ENCODE results near the gene HOMER1. TPM values are rescaled to one million over a fixed set of nuclear protein-coding genes. Genes with fewer than 3 reads are reported as not detected.

The HOMER1 gene
- total RNA-seq, 1 experiment from 2014 or later = 12.5 TPM

DNA sequence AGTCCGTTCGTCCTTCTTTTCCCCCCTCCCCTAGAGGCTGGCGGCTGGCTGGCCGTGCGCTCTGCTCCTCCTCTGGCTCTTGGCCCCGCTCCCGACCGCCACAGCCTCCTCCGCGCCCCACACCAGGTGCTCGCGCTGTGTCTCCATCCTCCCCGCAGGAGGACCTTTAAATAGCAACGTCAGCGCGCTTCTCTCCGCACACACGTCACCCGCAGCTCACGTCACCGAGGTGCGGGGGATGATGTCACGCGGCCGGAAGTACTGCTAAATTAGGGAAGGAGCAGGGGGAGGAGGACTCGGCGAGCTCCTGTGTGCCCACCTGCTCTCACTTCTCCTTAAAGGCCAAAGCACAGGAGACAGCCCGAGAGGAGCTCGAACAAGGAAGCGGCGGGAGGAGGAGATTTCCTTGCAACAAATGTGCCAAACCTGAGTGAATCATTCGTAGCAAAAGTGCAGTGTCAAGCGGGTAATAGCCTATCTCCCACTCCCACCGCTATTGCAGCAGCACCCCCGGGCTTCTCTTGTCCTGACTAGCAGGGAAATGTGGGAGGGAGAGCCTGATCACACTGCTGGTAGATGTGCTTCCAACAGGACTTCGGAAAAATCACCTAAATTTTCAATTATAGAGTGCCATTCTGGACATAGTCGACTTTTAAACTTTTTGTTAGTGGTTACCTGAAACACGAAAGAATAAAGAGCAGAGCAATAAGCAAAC lies 614 bp upstream of the HOMER1 start:
- TSS peak; percentile 94 for BruUV-seq (replicated peaks)

DNA sequence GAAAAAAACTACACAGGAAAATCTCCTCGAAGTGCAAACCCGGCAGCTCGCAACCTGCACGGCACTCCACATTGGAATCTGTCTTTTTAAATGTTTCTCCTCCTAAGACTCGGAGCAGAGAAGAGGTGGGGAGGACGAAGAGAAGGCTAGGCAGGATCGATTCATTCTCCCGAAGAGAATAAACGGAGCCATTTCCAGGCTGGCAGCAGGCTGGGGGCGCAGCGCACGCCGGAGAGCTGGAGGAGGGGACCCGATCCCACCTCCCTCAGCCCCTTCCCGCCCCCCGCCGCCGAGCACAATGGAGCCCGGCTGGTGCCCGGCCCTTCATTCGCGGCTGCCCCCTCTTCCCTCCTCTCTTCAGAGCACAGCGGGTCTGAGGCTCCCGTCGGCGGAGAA lies 628 bp downstream of the HOMER1 start:
- H3K27ac ChIP-seq = peak overlapping the region; percentile 76
- H3K36me3 ChIP-seq (ENCODE audit: low read depth) = no peaks in the 10 kb centered on the region
- DNase-seq = peak in 1 of 2 experiments; percentile 22
- no TSS peak for BruUV-seq (replicated peaks)
- peaks cover 25% of the 10 kb centered on the region for H3F3A ChIP-seq (ENCODE audit: insufficient read depth, low read depth)
- H2AFZ ChIP-seq = peak overlapping the region; percentile 83
- intact Hi-C loops (cut with micrococcal nuclease; ENCODE audit: unreplicated experiment) = loop anchor here (2.0 to 5.0 kb wide), 2 partner anchors 35 to 381 kb away; no protein-coding TSS in a partner anchor
- ChIA-PET POLR2A (ENCODE audit: unreplicated experiment) (interaction anchor here (0.6 to 0.7 kb wide), 3 partner anchors 41 to 542 kb away, joined by 4 to 8 read pairs (median 5); no protein-coding TSS in a partner anchor), CTCF (no interaction called here)
- H3K27me3 ChIP-seq (ENCODE audit: insufficient read depth, low read depth) = no peaks in the 10 kb centered on the region
- TF ChIP-seq, protein P1, sequence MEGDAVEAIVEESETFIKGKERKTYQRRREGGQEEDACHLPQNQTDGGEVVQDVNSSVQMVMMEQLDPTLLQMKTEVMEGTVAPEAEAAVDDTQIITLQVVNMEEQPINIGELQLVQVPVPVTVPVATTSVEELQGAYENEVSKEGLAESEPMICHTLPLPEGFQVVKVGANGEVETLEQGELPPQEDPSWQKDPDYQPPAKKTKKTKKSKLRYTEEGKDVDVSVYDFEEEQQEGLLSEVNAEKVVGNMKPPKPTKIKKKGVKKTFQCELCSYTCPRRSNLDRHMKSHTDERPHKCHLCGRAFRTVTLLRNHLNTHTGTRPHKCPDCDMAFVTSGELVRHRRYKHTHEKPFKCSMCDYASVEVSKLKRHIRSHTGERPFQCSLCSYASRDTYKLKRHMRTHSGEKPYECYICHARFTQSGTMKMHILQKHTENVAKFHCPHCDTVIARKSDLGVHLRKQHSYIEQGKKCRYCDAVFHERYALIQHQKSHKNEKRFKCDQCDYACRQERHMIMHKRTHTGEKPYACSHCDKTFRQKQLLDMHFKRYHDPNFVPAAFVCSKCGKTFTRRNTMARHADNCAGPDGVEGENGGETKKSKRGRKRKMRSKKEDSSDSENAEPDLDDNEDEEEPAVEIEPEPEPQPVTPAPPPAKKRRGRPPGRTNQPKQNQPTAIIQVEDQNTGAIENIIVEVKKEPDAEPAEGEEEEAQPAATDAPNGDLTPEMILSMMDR (conservative IDR thresholded peaks at IDR 0.05) = no peak
- no peak for TF ChIP-seq EZH2 (IDR thresholded peaks at IDR 0.05; ENCODE audit: low read depth)
- H3K9me2 ChIP-seq (ENCODE audit: insufficient read depth) = no peaks in the 10 kb centered on the region
- 0 out of 2 replicates have a peak, but pooled peaks cover 7% of the 10 kb centered on the region for H4K20me1 ChIP-seq (ENCODE audit: insufficient read depth)
- no peaks in the 10 kb centered on the region for H3K9me3 ChIP-seq (ENCODE audit: insufficient read depth, low read depth)
- peaks cover 52% of the 10 kb centered on the region for H3K79me2 ChIP-seq (ENCODE audit: low read depth)
- peak overlapping the region; percentile 82 for H3K4me2 ChIP-seq
- H3K4me3 ChIP-seq = peak overlapping the region; percentile 90
- H3K4me1 ChIP-seq (replicated peaks; ENCODE audit: insufficient read depth) = peaks cover 55% of the 10 kb centered on the region

More for the DNA sequence above, 614 bp upstream of the HOMER1 start:
- no peaks in the 10 kb centered on the region for H3K9me3 ChIP-seq (ENCODE audit: insufficient read depth, low read depth)
- H3F3A ChIP-seq (ENCODE audit: insufficient read depth, low read depth) = peaks cover 34% of the 10 kb centered on the region
- H3K27ac ChIP-seq = peak overlapping the region; percentile 76
- no peaks in the 10 kb centered on the region for H3K36me3 ChIP-seq (ENCODE audit: low read depth)
- peaks cover 39% of the 10 kb centered on the region for H3K79me2 ChIP-seq (ENCODE audit: low read depth)
- H3K27me3 ChIP-seq (ENCODE audit: insufficient read depth, low read depth) = no peaks in the 10 kb centered on the region
- H3K4me3 ChIP-seq = peak overlapping the region; percentile 90
- peaks cover 55% of the 10 kb centered on the region for H3K4me1 ChIP-seq (replicated peaks; ENCODE audit: insufficient read depth)
- H4K20me1 ChIP-seq (ENCODE audit: insufficient read depth) = 0 out of 2 replicates have a peak, but pooled peaks cover under 1% of the 10 kb centered on the region
- H3K9me2 ChIP-seq (ENCODE audit: insufficient read depth) = no peaks in the 10 kb centered on the region
- no peak for TF ChIP-seq EZH2 (IDR thresholded peaks at IDR 0.05; ENCODE audit: low read depth)
- TF ChIP-seq, protein P1 (conservative IDR thresholded peaks at IDR 0.05) = no peak
- CTCF ChIA-PET = interaction anchor here (0.6 to 1.1 kb wide), 3 partner anchors 11 to 381 kb away, joined by 3 to 6 read pairs (median 3); partner anchors contain the start of gene TENT2
- intact Hi-C loops (cut with micrococcal nuclease; ENCODE audit: unreplicated experiment) = loop anchor here (2.0 to 5.0 kb wide), 2 partner anchors 98 to 382 kb away; partner anchors contain the start of gene TENT2
- POLR2A ChIA-PET (ENCODE audit: unreplicated experiment) = interaction anchor here (0.5 to 0.8 kb wide), 3 partner anchors 98 to 742 kb away, joined by 3 to 8 read pairs (median 5); partner anchors contain the start of gene TENT2
- peak; percentile 88 to 90 for DNase-seq
- peak overlapping the region; percentile 83 for H2AFZ ChIP-seq
- peak overlapping the region; percentile 82 for H3K4me2 ChIP-seq

DNA sequence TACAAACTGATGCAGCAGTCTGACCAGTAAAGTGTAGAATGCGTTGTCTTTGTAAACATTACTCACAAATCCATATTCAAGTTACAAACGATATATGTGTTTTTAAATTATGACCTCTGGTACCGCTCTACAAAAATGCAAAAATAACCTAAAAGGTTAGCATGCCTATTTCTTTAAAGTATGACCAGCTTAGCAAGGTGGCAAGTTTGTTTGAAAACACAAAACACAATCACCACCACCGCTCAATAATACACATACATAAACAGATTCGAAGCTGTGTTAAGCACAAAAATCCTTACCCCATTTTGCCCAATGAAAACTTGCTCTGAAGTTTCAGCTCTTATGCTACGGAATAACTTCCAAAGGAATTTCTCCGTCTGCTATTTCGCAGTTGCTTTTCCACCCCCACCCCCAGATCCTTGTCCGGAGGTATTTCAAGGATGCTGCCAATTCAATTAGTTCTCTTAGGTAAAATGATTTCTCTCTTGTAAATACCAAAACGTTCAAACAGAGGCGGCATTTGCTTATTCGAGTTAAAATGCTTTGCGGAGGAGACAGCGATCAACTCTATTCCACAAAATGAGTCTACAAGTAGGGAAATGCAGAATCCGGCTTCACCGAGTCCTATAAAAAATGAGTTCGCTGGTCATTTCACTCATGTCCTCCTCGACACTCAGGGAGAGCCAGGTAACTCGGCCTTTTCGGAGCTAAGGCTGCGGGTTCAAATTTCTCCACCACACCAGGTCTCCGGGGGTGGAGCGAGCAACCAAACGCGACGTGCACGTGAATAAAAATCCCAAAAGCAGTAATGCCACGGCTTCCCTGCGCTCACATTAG lies 1.2 kb downstream of the HOMER1 start:
- no peak for DNase-seq
- Histone ChIP-seq H3K36me3 (ENCODE audit: low read depth) (no peaks in the 10 kb centered on the region), H3K4me2 (peak overlapping the region; percentile 82), H3K4me3 (peak overlapping the region; percentile 90), H3K79me2 (ENCODE audit: low read depth) (peaks cover 58% of the 10 kb centered on the region), H3K9me3 (ENCODE audit: insufficient read depth, low read depth) (no peaks in the 10 kb centered on the region), H3F3A (ENCODE audit: insufficient read depth, low read depth) (peaks cover 21% of the 10 kb centered on the region), H3K4me1 (replicated peaks; ENCODE audit: insufficient read depth) (peaks cover 55% of the 10 kb centered on the region), H2AFZ (peak overlapping the region; percentile 83), H4K20me1 (ENCODE audit: insufficient read depth) (0 out of 2 replicates have a peak, but pooled peaks cover 7% of the 10 kb centered on the region), H3K9me2 (ENCODE audit: insufficient read depth) (no peaks in the 10 kb centered on the region), H3K27ac (peak overlapping the region; percentile 76), H3K27me3 (ENCODE audit: insufficient read depth, low read depth) (no peaks in the 10 kb centered on the region)
- POLR2A ChIA-PET (ENCODE audit: unreplicated experiment) = interaction anchor here (0.6 to 0.7 kb wide), 3 partner anchors 40 to 380 kb away, joined by 3 to 5 read pairs (median 4); no protein-coding TSS in a partner anchor
- intact Hi-C loops (cut with micrococcal nuclease; ENCODE audit: unreplicated experiment) = loop anchor here (2.0 to 5.0 kb wide), 2 partner anchors 36 to 380 kb away; no protein-coding TSS in a partner anchor
- BruUV-seq (replicated peaks) = TSS peak; percentile 50
- CTCF ChIA-PET = interaction anchor here (0.6 to 0.9 kb wide), 2 partner anchors 272 to 380 kb away, joined by 3 read pairs; no protein-coding TSS in a partner anchor
- TF ChIP-seq, protein P1 (conservative IDR thresholded peaks at IDR 0.05) = no peak
- no peak for TF ChIP-seq EZH2 (IDR thresholded peaks at IDR 0.05; ENCODE audit: low read depth)
